HepG2 (cell line): ENCODE results near the gene PELI3. TPM values are rescaled to one million over a fixed set of nuclear protein-coding genes. Genes with fewer than 3 reads are reported as not detected.

ENCODE experiments used
- ATF1 ChIP-seq: IDR thresholded peaks from 2 replicates; pipeline ENCODE4 v1.6.1; 2016; ENCODE audit warnings: mild to moderate bottlenecking, control low read depth
- BRD4 ChIP-seq: sonication (generic); formaldehyde crosslinking; IDR thresholded peaks from 2 replicates; pipeline ENCODE4 v1.4.0; 2020; ENCODE audit warnings: missing genetic modification reagents
- CCAR2 ChIP-seq: fragments of 200-400 bp; formaldehyde crosslinking; optimal IDR thresholded peaks from 2 replicates; pipeline ENCODE3; 2018; ENCODE audit warnings: low read depth, mild to moderate bottlenecking, low read length, moderate library complexity
- CEBPZ ChIP-seq: IDR thresholded peaks from 2 replicates; pipeline ENCODE4 v1.6.1; 2012; ENCODE audit warnings: low read length, improper control_type of control experiment
- DRAP1 ChIP-seq: IDR thresholded peaks from 2 replicates; pipeline ENCODE4 v1.6.1; 2016; ENCODE audit warnings: missing genetic modification reagents, missing compliant biosample characterization
- GZF1 ChIP-seq: sonication (generic); formaldehyde crosslinking; IDR thresholded peaks from 2 replicates; pipeline ENCODE4 v1.5.1; 2020; ENCODE audit warnings: mild to moderate bottlenecking, missing genetic modification reagents
- ISL2 ChIP-seq: sonication (generic); formaldehyde crosslinking; IDR thresholded peaks from 2 replicates; pipeline ENCODE4 v1.5.0; 2020; ENCODE audit warnings: missing genetic modification reagents
- KMT2B ChIP-seq: IDR thresholded peaks from 2 replicates; pipeline ENCODE4 v1.6.1; 2016; ENCODE audit warnings: missing genetic modification reagents, missing compliant biosample characterization
- MED8 ChIP-seq: sonication (generic); formaldehyde crosslinking; IDR thresholded peaks from 2 replicates; pipeline ENCODE4 v1.8.1; 2023; ENCODE audit warnings: mild to moderate bottlenecking, missing genetic modification reagents; ENCODE audit not compliant: insufficient replicate concordance
- MTERF4 ChIP-seq: sonication (generic); formaldehyde crosslinking; IDR thresholded peaks from 2 replicates; pipeline ENCODE4 v1.8.0; 2023; ENCODE audit warnings: mild to moderate bottlenecking, missing genetic modification reagents
- NONO ChIP-seq, 2 experiments: fragments of 450-650 bp in 1 of 2; sonication (generic) in 1 of 2; formaldehyde crosslinking in 1 of 2; IDR thresholded peaks in 1 of 2; conservative IDR thresholded peaks in 1 of 2; 2 replicates each; pipeline versions ENCODE4 v1.6.1 to v1.8.0; 2017 to 2022; ENCODE audit warnings: mild to moderate bottlenecking in 1 of 2, missing genetic modification reagents in 1 of 2, moderate library complexity in 1 of 2
- NR3C1 ChIP-seq: sonication (generic); formaldehyde crosslinking; IDR thresholded peaks from 2 replicates; pipeline ENCODE4 v1.4.0; 2020; ENCODE audit warnings: missing genetic modification reagents
- SOX5 ChIP-seq: IDR thresholded peaks from 2 replicates; pipeline ENCODE4 v1.6.1; 2016; ENCODE audit warnings: borderline replicate concordance
- TRIM24 ChIP-seq: sonication (generic); formaldehyde crosslinking; IDR thresholded peaks from 2 replicates; pipeline ENCODE4 v1.8.0; 2022; ENCODE audit warnings: mild to moderate bottlenecking, missing genetic modification reagents
- ZBTB3 ChIP-seq: sonication (generic); formaldehyde crosslinking; IDR thresholded peaks from 2 replicates; pipeline ENCODE4 v1.4.0; 2020; ENCODE audit warnings: low read depth, mild to moderate bottlenecking, moderate library complexity, missing genetic modification reagents, borderline replicate concordance
- ZFP1 ChIP-seq: IDR thresholded peaks from 2 replicates; pipeline ENCODE4 v1.6.1; 2016
- ZMYM2 ChIP-seq: sonication (generic); formaldehyde crosslinking; IDR thresholded peaks from 2 replicates; pipeline ENCODE4 v1.8.0; 2022; ENCODE audit warnings: mild to moderate bottlenecking, missing genetic modification reagents
- ZNF143 ChIP-seq: sonication (generic); formaldehyde crosslinking; IDR thresholded peaks from 2 replicates; pipeline ENCODE4 v1.4.0; 2020; ENCODE audit warnings: missing genetic modification reagents
- ZNF160 ChIP-seq: sonication (generic); formaldehyde crosslinking; IDR thresholded peaks from 2 replicates; pipeline ENCODE4 v1.8.0; 2022; ENCODE audit warnings: mild to moderate bottlenecking, inconsistent platforms, missing genetic modification reagents
- ZNF20 ChIP-seq: sonication (generic); formaldehyde crosslinking; IDR thresholded peaks from 2 replicates; pipeline ENCODE4 v1.4.0; 2020; ENCODE audit warnings: mild to moderate bottlenecking, moderate library complexity, missing genetic modification reagents
- ZNF230 ChIP-seq: sonication (generic); formaldehyde crosslinking; IDR thresholded peaks from 2 replicates; pipeline ENCODE4 v1.4.0; 2020; ENCODE audit warnings: mild to moderate bottlenecking, missing genetic modification reagents
- ZNF441 ChIP-seq: sonication (generic); formaldehyde crosslinking; IDR thresholded peaks from 2 replicates; pipeline ENCODE4 v1.7.0; 2021; ENCODE audit warnings: missing genetic modification reagents, borderline replicate concordance
- ZNF513 ChIP-seq: sonication (generic); formaldehyde crosslinking; conservative IDR thresholded peaks from 2 replicates; pipeline ENCODE4 v1.5.0; 2020; ENCODE audit warnings: missing genetic modification reagents
- ZNF605 ChIP-seq: sonication (generic); formaldehyde crosslinking; IDR thresholded peaks from 2 replicates; pipeline ENCODE4 v1.8.0; 2022; ENCODE audit warnings: mild to moderate bottlenecking, missing genetic modification reagents
- ZNF788 ChIP-seq: sonication (generic); formaldehyde crosslinking; IDR thresholded peaks from 2 replicates; pipeline ENCODE4 v1.5.0; 2020; ENCODE audit warnings: mild to moderate bottlenecking, missing genetic modification reagents, borderline replicate concordance
- polyA plus RNA-seq, 8 experiments: library from polyadenylated mRNA; depleted of rRNA in 3 of 8; stranded (reverse) in 7 of 8; unstranded in 1 of 8; fragments of >200 nt; fragmentation: Illumina TruSeq in 4 of 8; extraction: Trizol in 4 of 8; gene quantifications; 2 replicates each; pipeline versions ENCODE4 v1.2.1 to v1.2.3, GENCODE V29; 2011 to 2016; ENCODE audit warnings: low read depth in 4 of 8, missing spikeins in 1 of 8, mixed read lengths in 1 of 8; ENCODE audit not compliant: insufficient read depth in 1 of 8
- total RNA-seq, 5 experiments: library from RNA; depleted of rRNA; stranded (reverse); fragments of >200 nt; fragmentation: Illumina TruSeq; extraction: Trizol; gene quantifications; 2 replicates each; pipeline ENCODE4 v1.2.3, GENCODE V29; 2016; ENCODE audit warnings: low read depth in 1 of 5

PELI3 gene
- total and polyA plus RNA-seq, 2 of the 13 experiments (the other 11 are each of a cell fraction or from before 2014, with no cell fraction given), result 2.0 to 4.0 TPM

GRCh38 chr11:66510271-66510989 lies 43.7 kb downstream of the PELI3 start, which contains the start of gene BBS1 (continued):
- TF ChIP-seq CEBPZ (no peak), ZNF605 (CRISPR knock-in tag) (peak; percentile 59; the same call in 1 of the 2 replicates), GZF1 (no peak), ZNF513 (no peak), TRIM24 (CRISPR knock-in tag) (no peak), SOX5 (no peak; the same call in 1 of the 2 replicates), ZBTB3 (no peak), ZMYM2 (CRISPR knock-in tag) (0 out of 2 replicates have a peak, but pooled peaks have one; percentile 36), ATF1 (CRISPR knock-in tag) (no peak), MTERF4 (CRISPR knock-in tag) (0 out of 2 replicates have a peak, but pooled peaks have one; percentile 38), ZNF788 (peak; percentile 96; the same call in 1 of the 2 replicates), DRAP1 (CRISPR knock-in tag) (peak; percentile 28; the same call in 1 of the 2 replicates), ZNF160 (CRISPR knock-in tag) (0 out of 2 replicates have a peak, but pooled peaks have one; percentile 59), NONO (IDR thresholded peaks at IDR 0.05) (no peak), NONO (CRISPR knock-in tag; conservative IDR thresholded peaks at IDR 0.05) (peak; percentile 75; the same call in 1 of the 2 replicates), ZFP1 (CRISPR knock-in tag) (peak; percentile 63), ZNF230 (CRISPR knock-in tag) (no peak; the same call in 1 of the 2 replicates), MED8 (peak; percentile 72), ZNF441 (CRISPR knock-in tag) (peak; percentile 46; the same call in 1 of the 2 replicates), ISL2 (0 out of 2 replicates have a peak, but pooled peaks have one; percentile 37), KMT2B (CRISPR knock-in tag) (peak; percentile 91), NR3C1 (no peak), CCAR2 (peak; percentile 64), BRD4 (CRISPR knock-in tag) (peak; percentile 87; the same call in 1 of the 2 replicates), ZNF20 (CRISPR knock-in tag) (no peak), ZNF143 (peak; percentile 56)
